Stimulated activated memory B cell treated with anti-CD40 and anti-IgM and Interleukin-4, amounts not matched to agents 10 μg/mL and 1 μg/mL and 100 μg/mL, for 72 hours (primary cell): Measurements from ENCODE around the gene PITX3.

Experiments
- ATAC-seq: fragments of 150-1000 bp; cut with Tn5 transposase; 2 replicates; pipeline ENCODE4 v1.10.0; 2021
- H3K27ac Mint-ChIP-seq: one replicate; pipeline ENCODE4 v1.8.0; 2022; ENCODE audit warnings: mild to moderate bottlenecking, mixed read lengths
- H3K27me3 Mint-ChIP-seq: one replicate; pipeline ENCODE4 v1.8.0; 2022; ENCODE audit warnings: mixed read lengths
- H3K36me3 Mint-ChIP-seq: one replicate; pipeline ENCODE4 v1.8.0; 2022; ENCODE audit warnings: mixed read lengths
- H3K4me1 Mint-ChIP-seq: one replicate; pipeline ENCODE4 v1.8.0; 2022; ENCODE audit warnings: mixed read lengths
- H3K4me3 Mint-ChIP-seq: one replicate; pipeline ENCODE4 v1.8.0; 2022; ENCODE audit warnings: mild to moderate bottlenecking, moderate library complexity, mixed read lengths
- H3K9me3 Mint-ChIP-seq: one replicate; pipeline ENCODE4 v1.8.0; 2022; ENCODE audit warnings: mixed read lengths

PITX3 gene

GRCh38 chr10:102241444-102242117 is at the start of gene PITX3:
Gene PITX3, minus strand, starts transcription at chr10:102241512. Its CDS starts 9,432 bp downstream, at chr10:102232080.
- H3K4me1 Mint-ChIP-seq = peaks cover 31% of the 10 kb centered on the region
- H3K27me3 Mint-ChIP-seq = peaks cover 24% of the 10 kb centered on the region
- H3K27ac Mint-ChIP-seq = no peak within 1 kb of the TSS

GRCh38 chr10:102289840-102290239 is 48.5 kb upstream of the PITX3 start:
- no peak for ATAC-seq
- peaks cover 36% of the 10 kb centered on the region for H3K36me3 Mint-ChIP-seq

More at GRCh38 chr10:102241444-102242117, at the start of gene PITX3:
- H3K4me3 Mint-ChIP-seq = peak within 1 kb of the TSS; percentile 72
- no peaks in the 10 kb centered on the region for H3K36me3 Mint-ChIP-seq
- ATAC-seq = peak; percentile 71
- H3K9me3 Mint-ChIP-seq = no peaks in the 10 kb centered on the region

GRCh38 chr10:102289356-102289755 is 48.0 kb upstream of the PITX3 start:
- no peak for ATAC-seq
- Mint-ChIP-seq H3K27ac (no peak overlapping the region), H3K36me3 (peaks cover 36% of the 10 kb centered on the region), H3K9me3 (no peaks in the 10 kb centered on the region), H3K4me1 (peaks cover 24% of the 10 kb centered on the region), H3K27me3 (no peaks in the 10 kb centered on the region), H3K4me3 (no peak overlapping the region)

More at GRCh38 chr10:102289840-102290239, 48.5 kb upstream of the PITX3 start:
- Mint-ChIP-seq H3K27ac (no peak overlapping the region), H3K27me3 (no peaks in the 10 kb centered on the region), H3K4me3 (no peak overlapping the region), H3K4me1 (peaks cover 19% of the 10 kb centered on the region), H3K9me3 (no peaks in the 10 kb centered on the region)

GRCh38 chr10:102287991-102288390 is 46.7 kb upstream of the PITX3 start:
- no peak for ATAC-seq
- Mint-ChIP-seq H3K9me3 (no peaks in the 10 kb centered on the region), H3K4me1 (peaks cover 36% of the 10 kb centered on the region), H3K27ac (no peak overlapping the region), H3K4me3 (no peak overlapping the region), H3K27me3 (no peaks in the 10 kb centered on the region), H3K36me3 (peaks cover 36% of the 10 kb centered on the region)

- no peak for ATAC-seq
- peaks cover 41% of the 10 kb centered on the region for H3K4me1 Mint-ChIP-seq
- no peak overlapping the region for H3K27ac Mint-ChIP-seq
- no peak overlapping the region for H3K4me3 Mint-ChIP-seq
- no peaks in the 10 kb centered on the region for H3K9me3 Mint-ChIP-seq
- H3K36me3 Mint-ChIP-seq = peaks cover 39% of the 10 kb centered on the region
- H3K27me3 Mint-ChIP-seq = no peaks in the 10 kb centered on the region
These were observed 46.2 kb upstream of the PITX3 start for GRCh38 chr10:102287538-102287937.

- no peaks in the 10 kb centered on the region for H3K9me3 Mint-ChIP-seq
- no peaks in the 10 kb centered on the region for H3K27me3 Mint-ChIP-seq
- H3K4me1 Mint-ChIP-seq = peaks cover 40% of the 10 kb centered on the region
- no peak for ATAC-seq
- no peak overlapping the region for H3K27ac Mint-ChIP-seq
- peaks cover 38% of the 10 kb centered on the region for H3K36me3 Mint-ChIP-seq
- H3K4me3 Mint-ChIP-seq = no peak overlapping the region
These were observed 44.9 kb upstream of the PITX3 start for GRCh38 chr10:102286216-102286615.

GRCh38 chr10:102285133-102285532 is 43.8 kb upstream of the PITX3 start:
- no peak overlapping the region for H3K4me3 Mint-ChIP-seq
- no peak for ATAC-seq
- H3K9me3 Mint-ChIP-seq = no peaks in the 10 kb centered on the region
- H3K4me1 Mint-ChIP-seq = peaks cover 45% of the 10 kb centered on the region
- H3K36me3 Mint-ChIP-seq = peaks cover 37% of the 10 kb centered on the region
- peak overlapping the region; percentile 22 for H3K27ac Mint-ChIP-seq
- H3K27me3 Mint-ChIP-seq = no peaks in the 10 kb centered on the region

- no peaks in the 10 kb centered on the region for H3K9me3 Mint-ChIP-seq
- ATAC-seq = no peak
- no peaks in the 10 kb centered on the region for H3K27me3 Mint-ChIP-seq
- peaks cover 51% of the 10 kb centered on the region for H3K4me1 Mint-ChIP-seq
- H3K4me3 Mint-ChIP-seq = no peak overlapping the region
- no peak overlapping the region for H3K27ac Mint-ChIP-seq
- peaks cover 37% of the 10 kb centered on the region for H3K36me3 Mint-ChIP-seq
These were observed 43.2 kb upstream of the PITX3 start for GRCh38 chr10:102284531-102284930.

GRCh38 chr10:102283890-102284289 is 42.6 kb upstream of the PITX3 start:
- peaks cover 53% of the 10 kb centered on the region for H3K4me1 Mint-ChIP-seq
- no peak overlapping the region for H3K4me3 Mint-ChIP-seq
- H3K9me3 Mint-ChIP-seq = no peaks in the 10 kb centered on the region
- peaks cover 31% of the 10 kb centered on the region for H3K36me3 Mint-ChIP-seq
- H3K27ac Mint-ChIP-seq = peak overlapping the region; percentile 5
- H3K27me3 Mint-ChIP-seq = no peaks in the 10 kb centered on the region
- ATAC-seq = no peak

- no peaks in the 10 kb centered on the region for H3K9me3 Mint-ChIP-seq
- ATAC-seq = peak; percentile 27
- no peaks in the 10 kb centered on the region for H3K27me3 Mint-ChIP-seq
- H3K4me1 Mint-ChIP-seq = peaks cover 53% of the 10 kb centered on the region
- H3K36me3 Mint-ChIP-seq = peaks cover 31% of the 10 kb centered on the region
- peak overlapping the region; percentile 5 for H3K27ac Mint-ChIP-seq
- H3K4me3 Mint-ChIP-seq = no peak overlapping the region
These were observed 42.2 kb upstream of the PITX3 start for GRCh38 chr10:102283488-102283887.

GRCh38 chr10:102281102-102281487 is 39.8 kb upstream of the PITX3 start:
- H3K27ac Mint-ChIP-seq = peak overlapping the region; percentile 61
- no peaks in the 10 kb centered on the region for H3K9me3 Mint-ChIP-seq
- no peak for ATAC-seq
- peaks cover 53% of the 10 kb centered on the region for H3K4me1 Mint-ChIP-seq
- H3K4me3 Mint-ChIP-seq = no peak overlapping the region
- H3K27me3 Mint-ChIP-seq = no peaks in the 10 kb centered on the region
- H3K36me3 Mint-ChIP-seq = peaks cover 15% of the 10 kb centered on the region

- no peak for ATAC-seq
- H3K4me1 Mint-ChIP-seq = peaks cover 49% of the 10 kb centered on the region
- peaks cover 9% of the 10 kb centered on the region for H3K36me3 Mint-ChIP-seq
- H3K27me3 Mint-ChIP-seq = no peaks in the 10 kb centered on the region
- H3K27ac Mint-ChIP-seq = peak overlapping the region; percentile 61
- no peaks in the 10 kb centered on the region for H3K9me3 Mint-ChIP-seq
- H3K4me3 Mint-ChIP-seq = no peak overlapping the region
These were observed 39.2 kb upstream of the PITX3 start for GRCh38 chr10:102280397-102281101.

GRCh38 chr10:102279104-102279503 is 37.8 kb upstream of the PITX3 start:
- Mint-ChIP-seq H3K4me3 (no peak overlapping the region), H3K27me3 (no peaks in the 10 kb centered on the region), H3K9me3 (no peaks in the 10 kb centered on the region), H3K4me1 (peaks cover 35% of the 10 kb centered on the region), H3K36me3 (peaks cover 4% of the 10 kb centered on the region), H3K27ac (no peak overlapping the region)
- ATAC-seq = no peak

GRCh38 chr10:102275343-102275742 is 34.0 kb upstream of the PITX3 start:
- Mint-ChIP-seq H3K27ac (no peak overlapping the region), H3K4me3 (no peak overlapping the region), H3K9me3 (no peaks in the 10 kb centered on the region), H3K4me1 (peaks cover 11% of the 10 kb centered on the region), H3K27me3 (no peaks in the 10 kb centered on the region), H3K36me3 (no peaks in the 10 kb centered on the region)
- ATAC-seq = no peak

GRCh38 chr10:102274062-102274461 is 32.8 kb upstream of the PITX3 start:
- no peak overlapping the region for H3K27ac Mint-ChIP-seq
- no peaks in the 10 kb centered on the region for H3K27me3 Mint-ChIP-seq

GRCh38 chr10:102269017-102269416 is 27.7 kb upstream of the PITX3 start:
- H3K27ac Mint-ChIP-seq = no peak overlapping the region

More at GRCh38 chr10:102274062-102274461, 32.8 kb upstream of the PITX3 start:
- peaks cover 5% of the 10 kb centered on the region for H3K36me3 Mint-ChIP-seq
- H3K9me3 Mint-ChIP-seq = no peaks in the 10 kb centered on the region
- ATAC-seq = no peak
- H3K4me3 Mint-ChIP-seq = no peak overlapping the region
- peaks cover 5% of the 10 kb centered on the region for H3K4me1 Mint-ChIP-seq

More at GRCh38 chr10:102269017-102269416, 27.7 kb upstream of the PITX3 start:
- Mint-ChIP-seq H3K4me1 (peaks cover 38% of the 10 kb centered on the region), H3K36me3 (peaks cover 26% of the 10 kb centered on the region), H3K9me3 (no peaks in the 10 kb centered on the region), H3K27me3 (no peaks in the 10 kb centered on the region), H3K4me3 (no peak overlapping the region)
- ATAC-seq = no peak
